GM21619 (cell line): ENCODE measurements around the gene ELSPBP1.
"Not testable (repeated sequence)": the region's sequence is repeated elsewhere in the genome, so short reads cannot be mapped to it uniquely, and the experiment has no call there.

ENCODE experiments used
- ATAC-seq: cut with Tn5 transposase; IDR thresholded peaks from one replicate; pipeline ENCODE4 v1.9.1; 2021; ENCODE audit not compliant: unreplicated experiment

The ELSPBP1 gene

DNA sequence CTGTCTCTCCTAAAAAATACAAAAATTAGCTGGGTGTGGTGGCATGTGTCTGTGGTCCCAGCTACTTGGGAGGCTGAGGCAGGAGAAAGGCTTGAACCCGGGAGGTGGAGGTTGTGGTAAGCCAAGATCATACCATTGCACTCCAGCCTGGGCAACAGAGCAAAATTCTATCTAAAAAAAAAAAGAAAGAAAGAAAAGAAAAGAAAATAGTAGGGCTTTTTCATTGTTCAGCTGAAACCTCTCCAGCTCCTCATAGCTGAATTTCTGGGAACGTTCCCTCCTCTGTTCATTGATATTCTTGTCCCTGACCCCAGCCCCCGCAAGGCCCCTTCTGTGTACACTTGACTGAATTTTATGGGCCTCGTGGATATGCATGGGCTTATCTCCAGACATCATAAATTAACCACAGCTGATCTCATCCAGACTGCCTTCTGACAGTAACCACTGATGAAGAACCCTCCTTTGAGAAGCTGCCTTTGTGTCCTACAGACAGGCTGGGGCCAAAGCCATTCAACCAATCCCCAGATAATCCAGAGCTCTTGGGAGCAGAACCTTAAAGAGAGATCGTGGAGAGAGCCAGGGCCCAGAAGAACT is at the start of gene ELSPBP1:
Gene ELSPBP1, plus strand, starts transcription at position 424 of the 594 bp plus-strand sequence. CDS start 14,036 bp downstream, outside the sequence.
- ATAC-seq = no peak

DNA sequence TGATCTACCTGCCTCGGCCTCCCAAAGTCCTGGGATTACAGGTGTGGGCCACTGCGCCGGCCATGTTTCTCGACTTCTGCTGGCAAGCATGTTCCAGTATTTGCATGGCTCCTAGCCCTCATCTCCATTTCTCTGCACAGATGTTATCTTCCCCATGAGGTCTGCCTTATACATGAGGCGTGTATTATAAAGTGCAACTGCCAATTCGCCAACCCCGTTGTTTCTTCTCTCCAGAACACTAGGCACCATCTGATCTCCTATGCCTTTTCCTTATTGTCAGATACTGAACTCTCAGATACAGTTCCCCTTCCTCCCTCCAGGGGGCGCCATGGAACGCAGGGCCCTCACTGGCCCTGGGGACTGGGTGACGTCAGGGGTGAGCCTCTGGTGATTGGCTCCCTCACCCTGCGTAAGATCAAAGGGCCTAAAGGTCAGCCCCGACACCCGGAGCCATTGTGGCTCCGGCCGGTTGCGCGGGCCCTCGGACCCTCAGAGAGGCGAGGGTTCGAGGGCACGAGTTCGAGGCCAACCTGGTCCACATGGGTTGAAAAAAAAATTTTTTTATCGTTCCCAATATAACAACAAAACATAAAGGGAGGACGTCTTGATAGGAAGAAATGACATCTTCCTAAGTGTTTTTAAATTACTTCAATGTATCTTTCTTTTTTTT is 44.4 kb upstream of the ELSPBP1 start:
- ATAC-seq = not testable (repeated sequence)

DNA sequence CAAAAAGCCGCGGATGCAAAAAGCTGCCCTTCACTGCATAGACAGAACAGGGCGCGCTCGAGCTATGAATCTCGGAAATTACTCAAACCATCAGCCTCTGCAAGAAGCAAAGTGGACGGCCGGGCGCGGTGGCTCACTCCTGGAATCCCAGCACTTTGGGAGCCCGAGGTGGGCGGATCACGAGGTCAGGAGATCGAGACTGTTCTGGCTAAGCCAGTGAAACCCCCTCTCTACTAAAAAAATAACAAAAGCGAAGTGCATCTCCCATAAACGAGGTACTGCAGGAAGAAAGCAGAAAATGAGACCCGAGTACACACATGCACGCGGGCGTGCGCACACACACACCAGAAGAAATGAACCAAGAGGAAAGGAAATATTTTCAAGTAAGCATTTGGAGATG is 42.3 kb upstream of the ELSPBP1 start:
- ATAC-seq = not testable (repeated sequence)

DNA sequence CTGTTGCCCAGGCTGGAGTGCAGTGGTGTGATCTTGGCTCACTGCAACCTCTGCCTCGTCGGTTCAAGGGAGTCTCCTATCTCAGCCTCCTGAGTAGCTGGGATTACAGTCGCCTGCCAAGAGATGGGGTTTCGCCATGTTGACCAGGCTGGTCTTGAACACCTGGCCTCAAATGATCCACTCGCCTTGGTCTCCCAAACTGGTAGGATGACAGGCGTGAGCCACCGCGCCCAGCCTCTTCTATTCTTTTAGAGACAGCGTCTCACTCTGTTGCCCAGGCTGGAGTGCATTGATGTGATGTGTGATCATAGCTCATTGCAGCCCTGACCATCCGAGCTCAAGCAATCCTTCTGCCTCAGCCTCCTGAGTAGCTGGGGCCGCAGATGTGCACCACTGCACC is 38.5 kb upstream of the ELSPBP1 start:
- ATAC-seq = not testable (repeated sequence)

DNA sequence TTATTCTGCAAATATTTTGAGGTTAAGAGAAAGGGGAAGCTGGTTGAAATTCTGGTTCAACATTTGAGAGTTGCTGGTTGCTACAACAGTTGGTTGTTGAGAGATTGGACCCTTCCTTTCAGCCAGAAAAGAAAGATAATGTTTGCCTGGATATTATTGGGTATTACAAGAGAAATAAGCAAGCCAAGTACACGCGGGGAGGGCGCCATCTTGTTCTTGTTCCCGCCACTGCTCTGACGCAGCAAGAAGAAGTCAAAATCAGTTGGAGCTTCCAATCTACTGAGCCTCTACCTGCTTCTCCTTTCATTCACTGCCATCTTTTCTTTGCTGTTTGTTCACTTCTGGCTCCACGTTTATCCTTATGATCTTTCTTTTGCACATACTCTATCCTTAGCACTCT is 20.9 kb upstream of the ELSPBP1 start:
- ATAC-seq = no peak

DNA sequence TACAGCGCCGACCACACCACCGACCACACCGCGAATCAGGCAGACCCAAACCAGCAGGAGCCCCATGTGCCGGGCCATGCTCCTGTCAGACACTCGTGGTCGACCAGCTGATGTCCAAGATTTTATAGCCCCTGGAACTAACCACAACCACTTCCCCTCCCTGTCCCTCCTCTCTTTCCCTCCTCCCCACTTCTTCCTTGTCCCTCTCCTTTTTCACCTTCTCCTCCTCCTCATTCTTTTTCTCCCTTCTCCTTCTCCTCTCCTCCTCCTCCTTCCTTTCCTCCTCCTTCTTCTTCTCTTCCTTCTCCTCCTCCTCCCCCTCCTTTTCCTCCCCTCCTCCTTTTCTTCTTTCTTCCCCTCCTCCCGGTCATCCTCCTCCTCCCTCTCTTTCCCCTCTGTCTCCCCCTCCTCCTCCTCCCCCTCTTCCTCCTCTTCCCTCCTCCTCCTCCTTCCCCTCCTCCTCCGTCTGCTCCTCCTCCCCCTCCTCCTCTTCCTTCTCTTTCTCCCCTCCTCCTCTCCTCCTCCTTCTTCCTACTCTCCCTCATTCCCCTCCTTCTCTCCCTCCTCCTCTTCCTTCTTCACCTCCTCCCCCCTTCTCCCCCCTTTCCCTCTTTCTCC is 3.1 kb upstream of the ELSPBP1 start:
- no peak for ATAC-seq

DNA sequence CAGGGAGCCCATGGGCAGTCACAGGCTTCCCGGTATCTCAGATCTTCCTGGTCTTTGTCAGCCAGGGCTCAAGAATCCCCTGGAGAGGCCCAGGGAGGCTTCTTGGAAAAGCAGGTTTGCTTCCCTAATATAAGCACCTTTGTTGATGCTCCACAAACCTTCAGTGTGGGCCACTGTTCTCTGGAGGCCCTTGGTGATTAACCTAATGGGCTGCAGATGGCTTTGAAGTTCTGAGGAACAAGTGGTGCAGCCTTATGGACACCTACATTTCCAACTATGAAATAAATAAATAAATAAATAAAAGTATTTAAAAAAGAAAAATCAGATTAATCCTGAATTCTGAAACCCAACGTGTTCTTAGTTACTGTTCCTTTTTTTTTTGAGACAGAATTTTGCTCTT is 2.4 kb upstream of the ELSPBP1 start, which contains the start of gene BSPH1:
Gene BSPH1, minus strand, starts transcription at position 101 of the 400 bp plus-strand sequence. Its CDS starts 89 bp downstream, at position 12.
- ATAC-seq = no peak

DNA sequence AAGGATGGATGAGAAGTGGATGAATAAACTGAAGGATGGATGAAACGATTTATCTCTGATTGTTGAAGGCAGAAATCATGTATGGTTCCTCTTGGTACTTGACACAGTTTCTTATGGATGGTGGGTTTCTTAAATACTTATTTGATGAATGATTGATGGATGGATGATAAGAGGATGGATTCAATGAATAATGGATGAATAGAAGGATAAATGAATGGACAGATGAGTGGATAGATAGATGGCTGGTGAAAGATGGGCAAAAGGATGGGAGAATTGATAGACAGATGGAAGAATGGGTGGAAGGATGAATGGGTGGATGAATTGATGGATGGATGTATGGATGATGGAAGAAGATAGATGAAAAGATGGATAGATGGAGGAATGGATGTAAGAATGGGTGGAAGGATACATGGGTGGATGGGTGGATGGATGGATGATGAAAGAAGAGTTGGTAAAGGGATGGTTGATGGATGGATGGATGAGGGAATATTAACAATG is 1.8 kb downstream of the ELSPBP1 start:
- ATAC-seq = no peak

DNA sequence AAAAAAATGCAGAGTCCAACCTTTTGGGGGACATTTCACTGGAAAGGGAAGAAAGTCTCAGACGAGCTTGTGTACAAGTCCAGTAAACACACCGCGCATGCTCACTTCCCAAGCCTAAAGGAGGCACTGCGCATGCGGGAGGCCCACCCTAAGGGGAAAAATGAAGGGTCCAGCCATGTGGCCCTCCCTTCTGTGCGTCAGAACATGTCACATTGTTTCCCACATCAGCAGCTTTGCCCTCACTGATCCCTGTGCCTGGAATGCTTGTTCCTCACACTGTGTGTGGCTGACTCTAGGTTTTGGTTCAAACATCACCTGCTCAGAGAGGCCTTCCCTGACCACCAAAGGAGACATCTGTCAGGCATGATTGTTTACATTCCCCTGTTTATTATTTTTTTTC is 4.4 kb downstream of the ELSPBP1 start:
- no peak for ATAC-seq

DNA sequence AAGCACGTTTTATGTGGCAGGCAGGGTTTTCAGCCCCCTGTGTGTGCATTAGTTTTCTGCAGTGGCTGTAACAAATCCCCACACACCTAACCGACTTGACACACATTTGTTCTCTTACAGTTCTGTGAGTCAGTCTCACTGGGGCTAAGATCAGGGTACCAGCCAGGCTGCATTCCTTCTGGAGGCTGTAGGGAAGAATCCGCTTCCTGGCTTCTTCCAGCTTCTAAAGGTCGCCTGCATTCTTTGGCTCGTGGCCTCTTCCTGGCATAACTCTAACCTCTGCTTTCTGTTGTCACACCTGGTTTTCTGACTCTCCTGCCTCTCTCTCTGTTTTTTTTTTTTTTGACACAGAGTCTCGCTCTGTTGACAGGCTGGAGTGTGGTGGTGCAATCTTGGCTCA is 6.4 kb downstream of the ELSPBP1 start:
- no peak for ATAC-seq

DNA sequence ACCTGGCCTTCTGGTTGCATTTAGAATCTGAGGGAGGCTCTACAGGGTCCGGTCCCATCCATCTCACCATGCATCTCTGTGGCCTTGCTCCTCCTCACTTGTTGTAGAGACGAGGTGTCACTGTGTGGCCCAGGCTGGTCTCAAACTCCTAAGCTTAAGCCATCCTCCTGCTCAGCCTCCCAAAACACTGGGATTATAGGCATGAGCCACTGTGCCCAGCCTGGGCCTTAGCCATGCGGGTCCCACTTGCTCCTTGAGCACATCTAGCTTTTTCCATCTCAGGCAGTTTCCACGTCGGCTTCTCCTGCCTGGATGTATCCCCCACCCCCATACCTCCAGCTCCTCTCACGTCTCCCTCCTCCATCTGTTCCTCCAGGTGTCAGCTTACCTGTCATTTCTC is 9.8 kb downstream of the ELSPBP1 start:
- ATAC-seq = no peak

DNA sequence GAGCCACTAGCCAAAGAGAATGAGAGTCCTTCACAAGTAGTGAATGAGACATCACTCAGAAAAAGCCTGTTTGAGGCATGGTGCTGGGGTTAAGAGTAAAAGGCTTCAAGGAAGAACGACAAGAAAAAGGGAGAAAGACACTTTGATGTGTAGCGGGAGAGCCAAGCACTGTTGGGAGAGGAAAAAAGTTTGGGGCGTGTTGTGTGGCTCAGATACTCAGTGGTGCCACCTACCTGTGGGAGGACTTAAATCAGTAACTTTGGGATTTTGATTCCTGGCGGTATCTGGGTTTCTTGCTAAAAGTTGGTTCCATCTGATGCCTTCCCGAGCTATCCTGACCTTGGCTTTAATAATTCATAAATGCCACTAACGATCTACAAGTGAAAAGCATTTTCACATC is 12.3 kb downstream of the ELSPBP1 start:
- no peak for ATAC-seq

DNA sequence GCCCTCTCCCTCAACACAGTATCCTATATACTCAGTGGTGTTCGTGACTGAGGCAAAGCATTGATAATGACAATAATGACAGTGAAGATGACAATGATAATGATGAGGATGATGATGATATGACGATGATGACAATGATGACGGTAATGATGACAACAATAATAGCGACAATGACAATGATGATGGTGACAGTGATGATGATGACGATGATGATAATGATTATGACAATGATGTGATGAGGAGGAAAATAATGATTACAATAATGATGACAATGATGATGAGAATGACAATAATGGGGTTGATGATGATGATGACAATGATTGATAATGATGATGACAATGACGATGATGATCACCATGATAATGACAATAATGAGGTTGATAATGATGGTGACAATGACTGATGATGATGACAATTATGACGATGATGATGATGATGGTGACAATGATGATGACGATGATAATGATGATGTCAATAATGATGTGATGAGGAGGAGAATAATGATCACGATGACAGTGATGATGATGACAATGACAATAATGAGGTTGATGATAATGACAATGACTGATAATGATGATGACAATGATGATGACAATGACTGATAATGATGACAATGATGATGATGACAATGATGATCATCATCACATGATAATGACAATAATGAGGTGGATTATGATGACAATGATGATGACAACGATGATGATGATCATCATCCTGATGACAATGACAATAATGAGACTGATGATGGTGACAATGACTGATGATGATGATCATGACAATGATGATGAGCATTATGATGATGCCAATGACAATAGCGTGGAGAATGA is 16.7 kb downstream of the ELSPBP1 start:
- no peak for ATAC-seq

DNA sequence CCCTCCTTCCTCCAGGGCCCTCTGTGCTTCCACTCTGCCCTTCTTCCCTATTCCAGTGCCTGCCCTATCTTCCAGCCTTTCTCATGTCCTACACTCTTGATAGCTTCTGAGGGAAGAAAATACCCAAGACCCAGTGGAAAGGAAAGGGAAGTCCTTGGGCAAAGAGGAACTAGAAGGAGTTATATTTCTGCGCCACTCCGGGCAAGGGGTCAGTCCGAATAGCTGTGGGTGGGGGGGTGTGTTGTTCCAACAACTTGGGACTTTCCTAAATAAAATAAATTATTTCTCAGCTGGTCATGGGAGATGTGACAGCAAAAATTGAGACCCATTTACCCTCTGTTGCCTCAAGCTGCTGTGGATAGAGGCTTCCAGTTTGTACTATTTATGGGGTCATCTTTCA is 26.3 kb downstream of the ELSPBP1 start:
- no peak for ATAC-seq

DNA sequence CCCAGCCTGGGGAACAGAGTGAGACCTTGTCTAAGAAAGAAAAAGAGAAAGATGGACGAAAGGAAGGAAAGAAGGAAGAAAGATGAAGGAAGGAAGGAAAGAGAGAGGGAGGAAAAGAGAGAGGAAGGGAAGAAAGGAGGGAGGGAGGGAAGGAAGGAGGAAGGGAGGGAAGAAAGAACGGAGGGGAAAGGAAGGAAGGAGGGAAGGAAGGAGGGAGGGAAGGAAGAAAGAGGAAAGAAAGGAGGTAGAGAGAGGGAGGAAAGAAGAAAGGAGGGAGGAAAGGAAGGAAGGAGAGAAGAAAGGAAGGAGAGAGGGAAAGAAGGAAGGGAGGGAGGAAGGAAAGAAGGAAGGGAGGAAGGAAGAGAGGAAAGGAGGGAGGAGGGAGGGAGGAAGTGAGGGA is 28.6 kb downstream of the ELSPBP1 start:
- ATAC-seq = no peak

DNA sequence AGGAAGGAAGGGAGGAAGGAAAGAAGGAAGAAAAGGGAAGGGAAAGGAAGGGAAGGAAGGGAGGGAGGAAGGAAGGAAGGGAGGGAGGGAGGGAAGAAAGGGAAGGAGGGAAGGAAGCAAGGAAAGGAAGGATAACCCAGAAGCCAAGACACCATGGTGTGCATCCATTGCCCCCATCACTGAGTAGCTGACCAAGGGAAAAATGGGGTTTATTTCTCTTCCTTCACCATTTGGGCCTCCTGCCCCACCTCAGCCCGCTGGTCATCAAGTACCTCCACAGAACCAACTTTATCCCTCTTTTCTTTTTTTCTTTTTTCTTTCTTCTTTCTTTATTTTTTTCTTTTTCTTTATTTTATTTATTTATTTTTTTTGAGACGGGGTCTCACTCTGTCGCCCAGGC is 29.1 kb downstream of the ELSPBP1 start:
- no peak for ATAC-seq

DNA sequence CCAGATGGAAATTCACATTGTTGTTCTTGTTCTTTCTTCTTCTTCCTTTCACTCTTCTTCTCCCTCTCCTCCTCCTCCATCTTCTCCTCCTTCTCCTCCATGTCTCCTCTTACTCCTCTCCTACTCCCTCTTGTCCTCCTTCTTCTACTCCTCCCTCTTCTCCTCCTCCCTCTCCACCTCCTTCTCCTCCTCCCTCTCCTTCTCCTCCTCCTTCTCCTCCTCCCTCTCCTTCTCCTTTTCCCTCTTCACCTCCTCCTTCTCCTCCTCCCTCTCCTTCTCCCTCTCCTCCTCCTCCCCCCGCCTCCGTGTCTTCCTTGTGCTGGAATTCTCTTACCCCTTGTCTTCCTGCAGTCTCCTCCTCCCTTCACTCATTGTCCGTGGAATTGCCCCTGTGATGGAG is 31.0 kb downstream of the ELSPBP1 start:
- no peak for ATAC-seq

DNA sequence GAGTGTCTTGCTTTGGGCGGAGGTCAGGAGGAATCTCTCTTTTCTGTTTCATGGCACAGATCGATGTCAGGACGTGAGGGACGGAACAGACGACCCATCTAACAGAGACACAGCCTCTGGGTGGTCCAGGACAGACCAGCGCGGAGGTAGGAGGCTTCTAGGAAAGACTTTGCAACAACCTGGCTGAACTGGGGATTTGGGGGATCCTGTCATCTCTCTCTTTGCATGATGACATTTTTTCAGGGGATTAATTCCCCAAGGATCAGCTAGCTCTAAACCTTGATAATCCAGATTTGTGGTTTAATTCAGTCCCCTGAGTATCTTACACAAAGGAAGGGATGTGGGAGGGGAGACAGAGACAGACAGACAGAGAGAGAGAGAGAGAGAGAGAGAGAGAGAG is 35.0 kb downstream of the ELSPBP1 start:
- no peak for ATAC-seq

DNA sequence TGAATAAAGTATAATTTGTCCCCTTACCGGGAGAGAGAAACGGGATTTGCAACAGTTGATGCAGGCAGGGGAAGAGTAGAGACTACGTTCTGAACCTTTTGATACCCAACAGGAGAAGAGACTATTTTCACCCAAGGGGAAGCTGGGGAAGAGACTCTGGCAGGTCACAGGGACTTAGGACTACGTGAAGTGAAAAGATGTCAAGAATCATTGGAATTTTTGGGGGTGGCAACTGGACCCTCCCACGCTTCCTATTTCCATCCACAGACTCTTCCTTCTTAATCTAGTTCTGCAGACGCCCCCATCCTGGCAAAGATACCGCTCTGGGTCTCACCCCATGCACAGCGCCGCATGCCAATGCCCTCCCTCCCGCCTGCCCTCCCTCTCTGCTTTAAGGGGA is 35.6 kb downstream of the ELSPBP1 start:
- no peak for ATAC-seq

DNA sequence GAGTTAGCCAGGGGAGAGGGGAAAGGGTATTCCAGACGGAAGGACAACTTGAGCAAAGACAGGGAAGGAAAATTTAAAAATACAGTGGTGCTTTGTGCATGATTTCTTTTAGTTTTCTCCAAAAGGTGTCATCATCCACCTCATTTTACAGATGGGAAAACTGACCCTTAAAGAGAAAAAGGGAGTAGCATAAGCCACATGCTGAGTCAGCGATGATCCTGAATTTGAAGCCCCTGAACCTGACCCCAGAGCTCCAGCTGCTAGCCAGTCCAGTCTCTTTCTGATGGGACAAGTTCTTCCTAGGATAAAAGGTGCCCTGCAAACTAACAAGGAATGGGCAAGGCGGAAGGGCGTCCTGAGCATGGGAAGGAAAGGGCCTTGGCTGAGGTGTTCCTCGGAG is 39.2 kb downstream of the ELSPBP1 start:
- ATAC-seq = no peak

DNA sequence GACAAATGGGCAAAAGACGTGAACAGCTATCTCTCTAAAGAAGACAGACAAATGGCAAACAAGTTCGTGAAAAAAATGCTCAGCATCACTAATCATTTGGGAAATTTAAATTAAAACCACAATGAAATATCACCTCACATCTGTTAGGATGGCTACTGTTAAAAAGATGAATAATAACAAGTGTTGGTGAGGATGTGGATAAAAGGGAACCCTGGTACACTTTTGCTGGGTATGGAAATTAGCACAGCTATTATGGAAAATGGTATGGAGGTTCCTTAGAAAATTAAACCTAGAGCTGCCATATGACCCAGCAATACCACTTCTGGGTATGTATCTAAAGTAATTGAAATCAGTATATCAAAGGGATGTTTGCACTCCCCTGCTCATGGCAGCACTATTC is 42.3 kb downstream of the ELSPBP1 start:
- ATAC-seq = no peak
